NK-92 (cell line): Measurements from ENCODE around the gene TTC31.
"Not testable (repeated sequence)": the region's sequence is repeated elsewhere in the genome, so short reads cannot be mapped to it uniquely, and the experiment has no call there.

Experiments used
- DNase-seq: peaks from one replicate; lab custom pipeline; 2025; ENCODE audit not compliant: unreplicated experiment; lab: John Stamatoyannopoulos, UW

The TTC31 gene

GRCh38 chr2:74457129-74457548 is 25.7 kb upstream of the TTC31 start:
- no peak for DNase-seq

DNA sequence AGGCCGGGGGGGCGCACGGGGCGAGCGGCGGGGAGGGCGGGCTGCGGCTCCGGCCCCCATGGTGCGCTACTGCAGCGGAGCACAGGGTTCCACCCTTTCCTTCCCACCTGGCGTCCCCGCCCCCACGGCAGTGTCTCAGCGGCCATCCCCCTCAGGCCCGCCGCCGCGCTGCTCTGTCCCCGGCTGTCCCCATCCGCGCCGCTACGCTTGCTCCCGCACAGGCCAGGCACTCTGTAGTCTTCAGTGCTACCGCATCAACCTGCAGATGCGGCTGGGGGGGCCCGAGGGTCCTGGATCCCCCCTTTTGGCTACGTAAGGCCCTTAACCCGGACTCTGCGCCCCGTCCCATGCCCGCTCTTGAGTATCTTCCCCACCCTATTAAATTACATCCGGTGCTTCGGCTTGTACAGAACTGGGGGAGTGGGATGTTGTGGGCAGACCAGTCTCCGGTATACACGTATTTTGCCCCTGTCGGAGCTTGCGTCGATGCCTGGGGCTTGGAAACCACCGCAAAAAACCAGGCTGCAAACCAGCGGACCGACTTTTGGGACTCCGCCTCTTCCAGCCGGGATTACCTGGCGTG is 25.2 kb upstream of the TTC31 start:
- DNase-seq, result no peak

DNA sequence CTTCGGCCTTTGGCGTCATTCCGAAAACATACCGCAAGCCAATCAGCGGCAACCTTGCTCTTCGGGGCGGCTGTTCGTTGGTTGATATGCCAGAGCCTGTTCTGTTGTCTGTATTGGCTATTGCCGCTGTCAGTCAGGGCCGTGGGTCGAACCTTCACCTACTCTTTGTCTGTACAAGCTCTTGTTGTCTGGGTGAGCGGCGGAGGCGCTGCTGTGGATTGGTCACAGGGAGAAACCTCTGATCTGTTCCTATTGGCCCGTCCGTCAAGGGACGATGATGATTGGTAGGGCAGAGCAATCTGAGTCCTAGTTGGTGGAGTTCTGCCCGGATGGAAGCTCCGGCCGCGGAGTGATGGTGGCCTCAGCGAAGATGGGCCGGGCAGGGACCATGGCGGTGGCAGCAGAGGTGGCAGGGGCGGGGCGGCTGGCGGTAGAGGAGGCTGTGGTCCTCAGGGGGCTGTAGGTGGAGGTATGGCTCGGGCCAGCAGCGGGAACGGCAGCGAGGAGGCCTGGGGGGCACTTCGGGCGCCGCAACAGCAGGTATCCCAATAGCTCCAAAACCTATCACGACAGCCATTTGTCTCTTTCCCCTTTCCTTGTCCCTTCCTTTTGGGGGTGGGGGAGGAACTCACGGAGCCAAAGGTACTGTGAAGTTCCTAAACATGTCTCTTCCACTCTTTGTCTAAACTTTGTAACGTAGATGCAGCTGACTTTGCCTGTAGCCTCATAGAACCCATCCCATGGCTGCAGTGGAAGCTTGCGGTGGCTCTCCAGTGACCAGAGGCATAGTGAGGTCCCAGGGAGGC is 24.5 kb upstream of the TTC31 start, which contains the start of gene WBP1:
TSS of gene WBP1 (plus strand) at position 307 of the 806 bp plus-strand sequence. CDS start at position 472, 165 bp downstream.
- peak; percentile 98 for DNase-seq

GRCh38 chr2:74458938-74459363 is 23.9 kb upstream of the TTC31 start:
- DNase-seq, result no peak

- DNase-seq, result not testable (repeated sequence)
Observed at GRCh38 chr2:74459503-74460118, 23.3 kb upstream of the TTC31 start.

DNA sequence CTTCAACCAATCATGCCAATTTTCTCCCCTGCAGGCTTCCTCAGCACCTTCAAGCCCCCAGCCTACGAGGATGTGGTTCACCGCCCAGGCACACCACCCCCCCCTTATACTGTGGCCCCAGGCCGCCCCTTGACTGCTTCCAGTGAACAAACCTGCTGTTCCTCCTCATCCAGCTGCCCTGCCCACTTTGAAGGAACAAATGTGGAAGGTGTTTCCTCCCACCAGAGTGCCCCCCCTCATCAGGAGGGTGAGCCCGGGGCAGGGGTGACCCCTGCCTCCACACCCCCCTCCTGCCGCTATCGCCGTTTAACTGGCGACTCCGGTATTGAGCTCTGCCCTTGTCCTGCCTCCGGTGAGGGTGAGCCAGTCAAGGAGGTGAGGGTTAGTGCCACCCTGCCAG is 22.7 kb upstream of the TTC31 start:
- not testable (repeated sequence) for DNase-seq

- DNase-seq, result no peak
Observed at GRCh38 chr2:74461187-74462053, 21.5 kb upstream of the TTC31 start.

- no peak for DNase-seq
Observed at GRCh38 chr2:74462054-74462785, 20.7 kb upstream of the TTC31 start.

DNA sequence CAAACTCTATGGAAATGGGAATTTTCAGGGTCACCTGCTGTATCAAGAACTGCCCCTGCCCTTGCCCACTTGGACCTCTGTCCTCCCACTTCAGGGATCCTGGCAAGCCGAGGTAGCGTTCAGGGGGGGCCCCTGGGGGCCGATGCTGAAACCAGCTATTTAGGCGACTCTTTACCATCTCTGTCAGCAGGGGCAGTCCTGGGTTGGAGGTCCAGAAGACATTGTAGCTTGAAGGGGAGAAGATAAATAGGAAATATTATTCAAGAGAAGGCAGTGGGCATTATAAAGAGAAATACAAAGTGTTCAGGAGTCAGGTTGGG is 20.1 kb upstream of the TTC31 start:
- DNase-seq, result no peak

DNA sequence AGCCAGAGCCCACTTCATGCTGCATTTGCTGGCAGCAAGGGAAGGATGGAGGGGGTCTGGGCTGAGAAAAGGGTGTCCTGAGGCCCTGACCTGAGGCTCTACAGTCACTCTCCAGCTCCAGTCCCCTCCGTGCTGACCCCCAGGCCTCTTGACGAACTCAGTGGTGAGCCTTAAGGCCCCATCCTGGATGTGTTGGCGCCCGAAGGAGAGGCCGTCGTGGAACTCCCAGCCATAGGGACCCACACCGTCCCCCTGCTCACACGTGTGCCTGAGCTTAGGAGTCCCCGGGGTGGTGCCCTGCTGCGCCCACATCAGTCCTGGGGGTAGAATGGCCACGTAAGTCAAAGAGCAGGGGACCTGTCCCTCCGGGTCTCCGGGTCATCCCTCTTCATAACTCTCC is 18.5 kb upstream of the TTC31 start:
- DNase-seq, result no peak

DNA sequence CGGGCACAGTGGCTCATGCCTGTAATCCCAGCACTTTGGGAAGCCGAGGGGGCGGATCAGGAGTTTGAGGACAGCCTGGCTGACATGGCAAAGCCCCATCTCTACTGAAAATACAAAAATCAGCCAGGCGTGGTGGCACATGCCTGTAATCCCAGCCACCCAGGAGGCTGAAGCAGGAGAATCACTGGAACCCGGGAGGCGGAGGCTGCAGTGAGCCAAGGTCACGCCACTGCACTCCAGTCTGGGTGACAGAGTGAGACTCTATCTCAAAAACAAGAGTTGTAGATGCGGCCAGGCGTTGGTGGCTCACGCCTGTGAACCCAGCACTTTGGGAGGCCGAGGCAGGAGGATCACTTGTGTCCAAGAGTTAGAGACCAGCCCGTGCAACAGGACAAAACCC is 12.1 kb upstream of the TTC31 start:
- DNase-seq, result not testable (repeated sequence)

DNA sequence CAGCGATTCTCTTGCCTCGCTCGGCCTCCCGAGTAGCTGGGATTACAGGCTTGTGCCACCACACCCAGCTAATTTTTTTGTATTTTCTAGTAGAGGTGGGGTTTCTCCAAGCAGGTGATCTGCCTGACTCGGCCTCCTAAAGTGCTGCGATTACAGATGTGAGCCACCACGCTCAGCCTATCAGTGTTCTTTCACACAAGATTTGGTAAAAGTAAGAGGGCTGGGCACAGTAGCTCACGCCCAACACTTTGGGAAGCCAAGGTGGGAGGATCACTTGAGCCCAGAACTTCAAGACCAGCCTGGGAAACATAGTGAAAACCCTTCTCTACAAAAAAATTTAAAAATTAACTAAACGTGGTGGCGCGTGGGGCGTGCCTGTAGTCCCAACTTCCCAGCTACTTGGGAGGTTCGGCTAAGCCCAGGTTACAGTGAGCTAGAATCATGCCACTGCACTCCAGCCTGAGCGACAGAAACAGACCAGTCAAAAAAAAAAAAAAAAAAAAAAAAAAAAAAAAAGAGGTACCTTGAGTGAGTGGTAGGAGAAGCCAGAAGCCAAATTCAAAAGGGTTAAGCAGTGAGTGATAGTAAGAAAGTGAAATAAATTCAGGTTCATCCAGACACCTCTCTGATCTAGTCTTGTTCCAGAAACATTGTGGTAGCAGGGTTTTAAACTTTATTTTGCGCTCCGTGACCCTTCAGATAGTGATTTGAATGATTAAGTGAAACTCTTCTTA is 11.4 kb upstream of the TTC31 start:
- DNase-seq, result no peak

DNA sequence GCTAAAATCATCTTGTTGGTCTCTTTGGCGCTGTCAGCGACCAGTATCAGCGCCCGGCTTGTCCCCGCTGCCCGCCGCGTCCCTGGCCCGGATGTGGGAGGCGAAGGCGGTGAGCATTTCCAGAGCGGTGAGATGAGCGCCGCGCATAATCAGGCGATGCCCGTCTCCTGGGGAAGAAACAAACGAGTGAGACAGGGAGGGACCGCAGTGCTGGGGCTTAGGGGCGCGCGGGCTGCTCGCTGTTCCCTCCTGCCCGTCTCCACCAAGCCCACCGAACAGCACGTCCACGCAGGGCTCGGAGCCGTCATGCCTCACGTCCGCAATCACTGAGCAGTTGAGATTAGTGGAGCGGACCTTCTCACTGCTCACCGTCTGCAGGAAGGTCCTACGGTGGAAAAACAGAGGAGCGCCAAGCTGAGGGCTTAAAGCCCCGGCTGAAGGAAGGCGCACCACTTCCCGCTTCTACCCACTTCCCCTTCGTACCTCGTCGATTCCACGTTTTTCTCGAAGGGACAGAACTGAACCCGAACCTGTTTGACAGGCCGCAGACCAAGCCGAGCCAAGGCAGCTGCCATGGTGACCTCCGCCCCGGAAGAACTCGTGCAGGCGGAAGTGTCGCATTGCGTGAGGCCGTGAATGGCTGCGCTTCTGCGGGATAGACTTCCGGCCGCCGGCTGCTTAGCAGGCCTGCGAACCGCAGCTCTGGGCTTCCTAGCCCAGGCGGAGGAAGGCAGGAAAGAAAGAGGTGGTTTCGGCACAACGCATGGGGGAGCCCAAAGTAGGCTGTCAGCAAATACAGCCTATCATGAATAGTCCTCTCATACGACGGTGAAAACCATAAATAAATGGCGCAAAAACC is 10.6 kb upstream of the TTC31 start, which contains the start of gene MRPL53:
TSS of gene MRPL53 (minus strand) at position 595 of the 859 bp plus-strand sequence. CDS start at position 575, 20 bp downstream.
- DNase-seq, result peak; percentile 73

GRCh38 chr2:74472945-74473258 is 10.0 kb upstream of the TTC31 start:
- no peak for DNase-seq

GRCh38 chr2:74474481-74474880 is 8.4 kb upstream of the TTC31 start:
- DNase-seq, result no peak

DNA sequence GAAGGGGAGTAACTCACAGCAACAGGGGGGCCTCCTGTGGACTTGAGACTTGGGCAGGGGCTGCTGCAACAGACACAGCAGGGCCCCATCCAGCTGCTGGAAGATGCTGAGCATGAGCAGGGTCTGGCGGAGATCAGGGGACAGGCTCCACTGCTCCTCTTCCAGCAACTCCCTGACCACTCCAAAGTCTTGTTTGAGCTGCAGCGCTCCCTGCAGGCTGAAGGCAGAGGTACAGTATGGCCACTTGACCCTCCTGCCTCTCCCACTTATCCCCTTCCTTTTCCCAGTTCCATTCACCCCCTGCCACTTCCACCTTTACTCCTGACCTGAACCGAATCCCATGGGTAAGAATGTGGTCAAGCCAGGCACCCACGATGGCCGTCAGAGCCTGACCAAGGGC is 8.0 kb upstream of the TTC31 start:
- DNase-seq, result no peak

DNA sequence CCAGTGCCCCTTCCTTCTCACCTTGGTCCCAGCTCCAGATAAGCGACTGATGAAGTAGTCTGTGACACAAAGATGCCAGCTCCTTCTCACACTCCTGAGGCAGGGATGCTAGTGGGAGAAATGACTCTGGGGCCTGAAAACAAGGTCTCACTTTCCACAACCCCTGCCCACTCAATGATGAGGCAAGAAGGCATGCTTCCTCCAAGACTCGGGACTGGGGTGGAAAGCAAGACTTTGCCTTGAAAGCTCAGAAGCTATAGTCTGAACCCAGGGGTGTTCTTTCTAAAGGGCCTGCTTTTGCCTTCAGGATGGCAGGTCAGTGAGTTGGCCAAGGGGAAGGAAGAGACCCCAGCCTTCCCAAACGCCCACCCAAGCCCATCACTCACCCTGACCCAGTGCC is 1.4 kb upstream of the TTC31 start:
- DNase-seq, result no peak

DNA sequence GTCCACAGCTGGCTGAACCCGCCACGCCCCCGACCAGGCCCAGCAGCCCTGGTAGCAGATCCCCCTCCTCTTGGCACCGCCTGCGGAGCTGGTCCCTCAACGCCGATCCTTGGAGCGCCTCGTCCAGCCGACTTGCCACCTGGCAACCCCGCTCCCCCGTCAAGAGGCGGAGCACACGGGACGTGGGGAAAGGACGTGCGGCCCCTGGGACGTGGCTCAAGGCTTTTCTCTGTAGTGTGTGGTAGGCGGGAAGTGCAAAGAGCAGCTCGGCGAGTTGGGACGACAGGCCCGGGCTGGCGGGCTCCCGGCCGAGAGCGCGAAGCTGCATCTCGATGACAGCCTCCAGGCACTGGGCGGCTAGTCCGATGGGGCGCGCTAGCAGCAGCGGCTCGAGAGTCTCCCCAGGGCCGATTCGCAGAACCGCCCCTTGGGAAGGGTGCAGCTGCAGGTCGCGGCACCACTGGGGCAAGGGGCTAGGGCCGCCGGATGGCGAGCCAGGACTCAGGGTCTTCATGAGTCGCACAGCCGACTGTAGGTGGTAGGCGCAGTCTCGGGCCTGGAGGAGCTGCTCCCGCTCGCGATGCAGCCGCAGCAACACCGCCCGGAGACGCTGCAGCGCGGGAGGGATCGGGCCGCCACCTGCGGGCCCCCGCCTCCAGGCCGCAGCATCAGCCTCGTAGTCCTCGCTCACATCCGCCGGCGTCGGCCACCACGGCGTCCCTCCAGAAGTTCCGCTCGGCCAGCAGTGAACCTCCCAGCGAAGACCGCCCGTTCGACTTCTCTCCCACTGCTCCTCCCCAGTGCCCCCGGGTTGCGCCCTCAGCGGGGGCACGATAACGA is 700 bp upstream of the TTC31 start:
- DNase-seq, result no peak
